SK-N-MC (cell line): ENCODE results near the gene MUC6.

Source experiments
- EZH2 ChIP-seq: fragments of 200-600 bp; sonication (generic); IDR thresholded peaks from one replicate; pipeline ENCODE4 v1.6.1; 2017; ENCODE audit warnings: antibody characterized with exemption
- POLR2AphosphoS5 ChIP-seq: IDR thresholded peaks from 2 replicates; pipeline ENCODE4 v1.6.1; 2012; ENCODE audit warnings: mild to moderate bottlenecking, low read depth, low read length, borderline replicate concordance

- no peak for TF ChIP-seq EZH2
- no peak for TF ChIP-seq POLR2AphosphoS5
These were observed 19.7 kb upstream of the MUC6 start for GRCh38 chr11:1055990-1056771.
